Measurements from ENCODE around the gene TTL.
"Not testable (repeated sequence)": the region's sequence is repeated elsewhere in the genome, so short reads cannot be mapped to it uniquely, and the experiment has no call there.

Gene TTL

GRCh38 chr2:112474844-112475486 lies 7.0 kb upstream of the TTL start:
- peak; percentile 69 for DNase-seq (ENCODE audit: low spot score)

- DNase-seq (ENCODE audit: low spot score): no peak
Measured at GRCh38 chr2:112476434-112476833, 5.5 kb upstream of the TTL start.

GRCh38 chr2:112480530-112481049 lies 1.4 kb upstream of the TTL start:
- no peak for DNase-seq (ENCODE audit: low spot score)

GRCh38 chr2:112481050-112481527 lies 867 bp upstream of the TTL start:
- DNase-seq (ENCODE audit: low spot score): peak; percentile 88

- peak; percentile 46 for DNase-seq (ENCODE audit: low spot score)
Measured at GRCh38 chr2:112482309-112483041, 519 bp downstream of the TTL start.

GRCh38 chr2:112483042-112483473 lies 1.1 kb downstream of the TTL start:
- DNase-seq (ENCODE audit: low spot score): peak; percentile 64

GRCh38 chr2:112483831-112484230 lies 1.9 kb downstream of the TTL start:
- no peak for DNase-seq (ENCODE audit: low spot score)

- DNase-seq (ENCODE audit: low spot score): no peak
Measured at GRCh38 chr2:112485849-112486248, 3.9 kb downstream of the TTL start.

GRCh38 chr2:112486895-112487294 lies 4.9 kb downstream of the TTL start:
- DNase-seq (ENCODE audit: low spot score): no peak

GRCh38 chr2:112487444-112487961 lies 5.5 kb downstream of the TTL start:
- DNase-seq (ENCODE audit: low spot score): no peak

GRCh38 chr2:112488201-112488600 lies 6.2 kb downstream of the TTL start:
- DNase-seq (ENCODE audit: low spot score): no peak

GRCh38 chr2:112491946-112492345 lies 10.0 kb downstream of the TTL start:
- no peak for DNase-seq (ENCODE audit: low spot score)

GRCh38 chr2:112493048-112493447 lies 11.1 kb downstream of the TTL start:
- no peak for DNase-seq (ENCODE audit: low spot score)

GRCh38 chr2:112493858-112494648 lies 12.1 kb downstream of the TTL start:
- peak; percentile 91 for DNase-seq (ENCODE audit: low spot score)

- no peak for DNase-seq (ENCODE audit: low spot score)
Measured at GRCh38 chr2:112494828-112495227, 12.9 kb downstream of the TTL start.

- DNase-seq (ENCODE audit: low spot score): not testable (repeated sequence)
Measured at GRCh38 chr2:112495878-112496277, 13.9 kb downstream of the TTL start.

GRCh38 chr2:112500850-112501484 lies 19.0 kb downstream of the TTL start:
- DNase-seq (ENCODE audit: low spot score): peak; percentile 34

- DNase-seq (ENCODE audit: low spot score): not testable (repeated sequence)
Measured at GRCh38 chr2:112509239-112509998, 27.5 kb downstream of the TTL start.

- DNase-seq (ENCODE audit: low spot score): no peak
Measured at GRCh38 chr2:112516801-112517200, 34.8 kb downstream of the TTL start.

GRCh38 chr2:112518807-112519206 lies 36.9 kb downstream of the TTL start:
- DNase-seq (ENCODE audit: low spot score): no peak

GRCh38 chr2:112519506-112519905 lies 37.5 kb downstream of the TTL start:
- DNase-seq (ENCODE audit: low spot score): no peak
